Right atrium auricular region (tissue), 2 donors: ENCODE measurements around the gene LRRC25. TPM values are rescaled to one million over a fixed set of nuclear protein-coding genes. Genes with fewer than 3 reads are reported as not detected.

Source experiments
- DNase-seq: peaks from one replicate; pipeline ENCODE4 v3.0.0-alpha.2; 2019; ENCODE audit warnings: low spot score
- H3K27ac ChIP-seq, 2 donors: fragments of 200-600 bp; sonication (generic); 1 replicate in 1 of 2; 2 replicates in 1 of 2; pipeline ENCODE4 v1.5.1; 2016 to 2019
- H3K27me3 ChIP-seq, 2 donors: fragments of 200-600 bp; sonication (generic); one replicate each; pipeline versions ENCODE4 v1.5.1 to v1.6.0; 2017 to 2019
- H3K36me3 ChIP-seq: fragments of 200-600 bp; sonication (generic); one replicate; pipeline ENCODE4 v1.5.1; 2016
- H3K4me1 ChIP-seq, 2 donors: fragments of 200-600 bp; sonication (generic); one replicate each; pipeline versions ENCODE4 v1.5.1 to v1.6.0; 2017 to 2019
- H3K4me3 ChIP-seq, 2 donors: fragments of 200-600 bp; sonication (generic); 1 replicate in 1 of 2; 2 replicates in 1 of 2; pipeline ENCODE4 v1.5.1; 2017 to 2019; ENCODE audit warnings: mild to moderate bottlenecking in 1 of 2, moderate library complexity in 1 of 2
- H3K9me3 ChIP-seq, 2 donors: fragments of 200-600 bp; sonication (generic); one replicate each; pipeline ENCODE4 v1.5.1; 2019
- total RNA-seq, 2 donors: library from RNA; depleted of rRNA; stranded (reverse); fragments of >200 nt; gene quantifications; one replicate each; pipeline ENCODE4 v1.1.0, GENCODE V29; 2016
- TF ChIP-seq, protein P1 (sequence below), 2 donors: fragments of 200-600 bp; sonication (generic); IDR thresholded peaks; one replicate each; pipeline ENCODE4 v1.5.1; 2019; ENCODE audit warnings: antibody characterized with exemption in 2 of 2

LRRC25 gene
- total RNA-seq, 2 donors from 2014 or later = 2.6 to 6.8 TPM

DNA sequence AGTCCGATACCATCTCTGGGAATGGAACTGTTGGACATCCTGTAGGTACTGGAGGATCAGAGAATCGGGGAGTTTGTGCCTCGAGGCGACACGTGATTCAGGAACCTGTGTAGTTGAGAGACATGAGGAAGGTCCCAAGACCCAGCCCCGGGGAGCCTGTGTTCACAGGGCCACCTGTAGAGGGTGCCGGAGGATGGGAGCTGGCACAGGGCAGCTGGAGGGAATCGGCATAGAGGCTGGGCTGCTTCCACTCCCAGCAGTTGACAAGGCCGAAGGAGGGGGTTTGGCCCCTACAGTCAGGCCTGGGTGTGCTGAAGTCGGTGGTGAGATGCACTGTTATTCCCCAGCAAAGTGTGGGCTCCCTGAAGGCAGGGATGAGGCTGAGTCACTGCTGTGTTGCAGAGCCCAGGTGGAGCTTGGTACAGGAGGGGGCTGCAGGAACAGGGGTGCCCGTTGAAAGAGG, 43.0 kb upstream of the LRRC25 start:
- no peak overlapping the region for H3K27ac ChIP-seq
- no peak for DNase-seq
- H3K9me3 ChIP-seq = no peaks in the 10 kb centered on the region
- peaks cover 22% of the 10 kb centered on the region for H3K36me3 ChIP-seq
- peaks cover 0 to 31% of the 10 kb centered on the region in 2 donors for H3K4me1 ChIP-seq
- TF ChIP-seq, protein P1, sequence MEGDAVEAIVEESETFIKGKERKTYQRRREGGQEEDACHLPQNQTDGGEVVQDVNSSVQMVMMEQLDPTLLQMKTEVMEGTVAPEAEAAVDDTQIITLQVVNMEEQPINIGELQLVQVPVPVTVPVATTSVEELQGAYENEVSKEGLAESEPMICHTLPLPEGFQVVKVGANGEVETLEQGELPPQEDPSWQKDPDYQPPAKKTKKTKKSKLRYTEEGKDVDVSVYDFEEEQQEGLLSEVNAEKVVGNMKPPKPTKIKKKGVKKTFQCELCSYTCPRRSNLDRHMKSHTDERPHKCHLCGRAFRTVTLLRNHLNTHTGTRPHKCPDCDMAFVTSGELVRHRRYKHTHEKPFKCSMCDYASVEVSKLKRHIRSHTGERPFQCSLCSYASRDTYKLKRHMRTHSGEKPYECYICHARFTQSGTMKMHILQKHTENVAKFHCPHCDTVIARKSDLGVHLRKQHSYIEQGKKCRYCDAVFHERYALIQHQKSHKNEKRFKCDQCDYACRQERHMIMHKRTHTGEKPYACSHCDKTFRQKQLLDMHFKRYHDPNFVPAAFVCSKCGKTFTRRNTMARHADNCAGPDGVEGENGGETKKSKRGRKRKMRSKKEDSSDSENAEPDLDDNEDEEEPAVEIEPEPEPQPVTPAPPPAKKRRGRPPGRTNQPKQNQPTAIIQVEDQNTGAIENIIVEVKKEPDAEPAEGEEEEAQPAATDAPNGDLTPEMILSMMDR (IDR thresholded peaks at IDR 0.05) = peak in 1 of 2 donors; percentile 42
- no peak overlapping the region for H3K4me3 ChIP-seq
- no peaks in the 10 kb centered on the region for H3K27me3 ChIP-seq

DNA sequence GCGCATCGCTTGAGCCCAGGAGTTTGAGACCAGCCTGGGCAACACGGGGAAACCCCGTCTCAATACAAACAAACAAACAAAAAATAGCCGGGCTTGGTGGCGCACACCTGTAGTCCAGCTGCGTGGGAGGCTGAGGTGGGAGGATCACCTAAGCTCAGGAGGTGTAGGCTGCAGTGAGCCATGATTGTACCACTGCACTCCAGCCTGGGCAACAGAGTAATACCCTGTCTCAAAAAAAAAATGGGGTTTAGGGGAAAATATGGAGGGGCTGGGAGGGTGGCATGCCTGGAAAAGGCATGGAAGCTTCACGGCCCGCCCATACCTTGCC, 42.5 kb upstream of the LRRC25 start:
- no peak for DNase-seq
- Histone ChIP-seq H3K9me3 (no peaks in the 10 kb centered on the region), H3K4me1 (peaks cover 0 to 31% of the 10 kb centered on the region in 2 donors), H3K27ac (peak overlapping the region in 1 of 2 donors; percentile 87), H3K4me3 (no peak overlapping the region), H3K27me3 (no peaks in the 10 kb centered on the region), H3K36me3 (peaks cover 16% of the 10 kb centered on the region)
- TF ChIP-seq, protein P1 (IDR thresholded peaks at IDR 0.05) = no peak

DNA sequence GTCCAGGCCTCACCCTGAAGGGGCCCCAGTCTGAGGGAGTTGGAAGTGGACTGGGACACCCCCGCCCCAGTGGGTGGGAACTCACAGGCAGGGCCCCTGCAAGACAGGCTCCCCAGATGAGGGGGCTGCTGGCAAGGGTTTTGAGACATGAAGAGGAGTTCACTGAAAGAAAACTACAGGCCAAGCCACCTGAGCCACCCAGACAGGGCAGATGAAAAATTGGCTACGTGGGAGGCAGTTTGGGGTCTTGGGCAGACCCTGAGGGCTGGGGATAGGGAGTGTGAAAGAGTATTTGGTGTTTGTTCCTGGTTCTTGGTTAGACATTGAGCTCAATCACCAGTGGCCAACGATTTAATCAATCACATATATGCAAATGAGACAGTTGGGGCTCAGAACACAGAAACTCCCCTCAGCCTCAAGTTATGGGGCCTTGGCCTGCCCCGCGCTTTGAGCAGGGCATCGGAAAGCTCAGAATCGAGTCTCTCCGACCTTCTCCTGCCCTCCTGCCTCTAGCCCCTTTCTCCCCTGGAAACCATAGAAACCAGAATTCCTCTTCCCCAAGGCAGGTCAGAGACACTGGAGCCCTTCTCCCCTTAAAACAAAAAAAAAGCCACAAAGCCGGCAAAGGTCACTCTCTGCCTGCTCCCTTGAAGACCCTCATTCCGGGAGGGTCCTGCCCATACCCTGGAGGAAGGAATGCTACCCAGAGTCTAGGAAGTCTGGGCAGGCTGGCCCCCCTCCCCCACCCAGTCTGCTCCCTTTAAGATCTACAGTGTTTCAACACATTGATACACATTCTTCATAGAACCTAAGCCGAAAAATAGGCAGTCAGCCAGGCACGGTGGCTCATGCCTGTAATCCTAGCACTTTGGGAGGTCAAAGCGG, 41.8 kb upstream of the LRRC25 start:
- Histone ChIP-seq H3K27me3 (no peaks in the 10 kb centered on the region), H3K27ac (peak overlapping the region; percentile 79 to 87), H3K36me3 (peaks cover 10% of the 10 kb centered on the region), H3K9me3 (no peaks in the 10 kb centered on the region), H3K4me3 (no peak overlapping the region), H3K4me1 (peaks cover 0 to 35% of the 10 kb centered on the region in 2 donors)
- no peak for DNase-seq
- TF ChIP-seq, protein P1 (IDR thresholded peaks at IDR 0.05) = no peak

DNA sequence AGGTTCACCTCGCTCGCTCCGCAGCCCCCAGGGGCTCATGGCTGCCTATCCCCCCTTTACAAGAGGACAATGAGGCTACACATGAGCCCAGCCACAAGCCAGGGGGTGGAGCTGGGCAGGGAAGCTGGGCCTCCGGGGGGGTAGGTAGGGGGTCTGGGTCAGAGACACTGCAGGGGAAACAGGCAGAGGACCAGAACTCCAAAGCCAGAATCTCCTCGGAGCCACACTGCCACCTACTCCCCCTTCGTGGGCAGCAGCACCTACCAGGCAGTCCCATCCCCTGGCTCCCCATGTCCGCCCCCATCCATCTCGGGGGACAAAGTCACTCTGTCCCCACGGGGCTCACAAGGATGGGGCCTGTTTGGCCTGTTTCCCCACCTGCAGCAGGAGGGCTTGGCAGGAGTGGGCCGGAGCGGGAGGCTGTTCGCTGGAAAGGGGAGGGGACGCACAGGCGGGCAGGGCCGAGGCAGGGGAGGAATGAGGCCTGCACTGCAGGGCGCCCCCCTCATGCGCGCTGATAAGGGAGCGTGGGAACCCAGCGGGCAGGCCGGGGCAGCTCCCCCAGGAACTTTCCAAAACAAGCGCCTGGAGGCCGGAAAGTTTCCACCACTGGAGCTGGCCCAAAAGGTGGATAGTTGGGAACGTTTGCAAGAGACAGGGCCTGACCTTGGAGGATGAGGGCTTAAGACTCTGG, 41.1 kb upstream of the LRRC25 start:
- peak overlapping the region; percentile 55 to 63 for H3K4me3 ChIP-seq
- no peaks in the 10 kb centered on the region for H3K9me3 ChIP-seq
- no peaks in the 10 kb centered on the region for H3K27me3 ChIP-seq
- TF ChIP-seq, protein P1 (IDR thresholded peaks at IDR 0.05) = no peak
- peak overlapping the region; percentile 79 to 87 for H3K27ac ChIP-seq
- DNase-seq = no peak
- peaks cover 0 to 41% of the 10 kb centered on the region in 2 donors for H3K4me1 ChIP-seq
- H3K36me3 ChIP-seq = peaks cover 2% of the 10 kb centered on the region

DNA sequence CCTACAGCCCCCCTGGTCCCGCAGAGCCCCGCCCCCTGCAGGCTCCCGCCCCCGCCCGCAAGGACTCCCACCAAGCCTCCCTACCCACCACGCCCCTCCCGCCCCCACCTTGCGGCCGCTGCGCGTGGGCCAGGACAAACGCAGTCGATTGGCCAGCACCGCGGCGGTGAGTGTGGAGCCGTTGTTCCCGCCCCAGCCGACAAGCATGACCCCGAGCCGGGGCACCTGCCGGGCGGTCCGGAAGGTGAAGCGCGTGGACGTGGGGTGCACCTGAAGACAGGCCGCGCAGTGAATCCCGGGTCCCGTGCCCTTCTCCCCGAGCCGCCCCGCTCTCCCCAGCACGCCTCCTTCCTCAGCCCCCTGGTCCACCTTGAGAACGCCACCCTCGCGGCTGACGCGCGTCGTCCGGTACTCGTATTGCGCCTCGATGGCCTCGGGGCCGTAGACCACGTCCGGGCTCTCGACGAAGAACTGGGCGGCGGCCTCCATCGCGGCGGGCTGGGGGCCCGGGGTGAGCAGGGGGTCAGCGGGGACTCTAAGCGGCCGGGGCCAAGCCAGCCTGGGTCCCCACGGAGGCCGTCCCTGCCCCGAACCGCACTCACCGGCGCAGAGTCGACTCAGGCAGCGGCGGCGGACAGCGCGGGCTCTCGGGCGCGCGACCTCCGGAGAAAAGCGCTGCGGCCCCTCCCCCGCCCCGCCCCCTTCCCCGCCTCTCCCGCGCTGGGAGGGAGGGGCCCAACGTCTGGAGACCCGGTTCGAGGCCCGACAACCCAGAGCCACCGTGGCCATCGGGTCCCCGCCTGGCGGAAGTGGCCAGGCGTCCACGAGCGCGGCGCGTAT, 40.3 kb upstream of the LRRC25 start, which contains the start of gene ISYNA1:
Gene ISYNA1 (minus strand): TSS at position 643 of the 840 bp plus-strand sequence. CDS start 154 bp downstream, at position 489.
- no peaks in the 10 kb centered on the region for H3K27me3 ChIP-seq
- TF ChIP-seq, protein P1 (IDR thresholded peaks at IDR 0.05) = peak in 1 of 2 donors; percentile 5
- peak within 1 kb of the TSS; percentile 79 to 87 for H3K27ac ChIP-seq
- no peaks in the 10 kb centered on the region for H3K9me3 ChIP-seq
- no peaks in the 10 kb centered on the region for H3K36me3 ChIP-seq
- no peak for DNase-seq
- H3K4me1 ChIP-seq = peaks cover 0 to 48% of the 10 kb centered on the region in 2 donors
- H3K4me3 ChIP-seq = peak within 1 kb of the TSS; percentile 55 to 63
